ENCODE data around the gene CTIF. TPM values are rescaled to one million over a fixed set of nuclear protein-coding genes. Genes with fewer than 3 reads are reported as not detected.

The CTIF gene
- total and polyA plus RNA-seq, 4 donors, result 12.2 to 45.7 (median 32.6) TPM

GRCh38 chr18:48658721-48659120 lies 119.9 kb downstream of the CTIF start:
- ATAC-seq (ENCODE audit: insufficient read depth, low FRiP score) (no peak), DNase-seq (no peak)
- WGBS, 2 donors, result 74 to 87% methylated on average over 5 of the region's 5 CpGs
- H3K27me3 ChIP-seq (ENCODE audit: control insufficient read depth in 3 of 3, insufficient read depth in 3 of 3, low read length in 2 of 3), result no peaks in the 10 kb centered on the region
- H3K36me3 ChIP-seq (ENCODE audit: control insufficient read depth in 4 of 4, insufficient read depth in 4 of 4, low read length in 4 of 4), result no peaks in the 10 kb centered on the region
- H3K4me3 ChIP-seq, result no peak overlapping the region
- TF ChIP-seq CTCF (IDR thresholded peaks at IDR 0.05; ENCODE audit: control extremely low read depth, extremely low read depth), result no peak
- no peak overlapping the region for H3K27ac ChIP-seq (ENCODE audit: low read depth in 1 of 2, low read length in 1 of 2)
- peaks cover 0 to 30% (median 26%) of the 10 kb centered on the region in 5 donors for H3K4me1 ChIP-seq (ENCODE audit: control insufficient read depth in 5 of 5, insufficient read depth in 5 of 5, low read length in 5 of 5)
- no peak overlapping the region for H3K9ac ChIP-seq (ENCODE audit: insufficient read depth in 1 of 2, low read length in 2 of 2)
- H3K9me3 ChIP-seq (ENCODE audit: control insufficient read depth in 4 of 4, insufficient read depth in 3 of 4, low read length in 3 of 4), result no peaks in the 10 kb centered on the region

GRCh38 chr18:48659188-48660009 lies 120.6 kb downstream of the CTIF start:
- Histone ChIP-seq H3K27ac (ENCODE audit: low read depth in 1 of 2, low read length in 1 of 2) (no peak overlapping the region), H3K4me3 (no peak overlapping the region), H3K9ac (ENCODE audit: insufficient read depth in 1 of 2, low read length in 2 of 2) (no peak overlapping the region), H3K27me3 (ENCODE audit: control insufficient read depth in 3 of 3, insufficient read depth in 3 of 3, low read length in 2 of 3) (no peaks in the 10 kb centered on the region), H3K9me3 (ENCODE audit: control insufficient read depth in 4 of 4, insufficient read depth in 3 of 4, low read length in 3 of 4) (no peaks in the 10 kb centered on the region), H3K36me3 (ENCODE audit: control insufficient read depth in 4 of 4, insufficient read depth in 4 of 4, low read length in 4 of 4) (no peaks in the 10 kb centered on the region), H3K4me1 (ENCODE audit: control insufficient read depth in 5 of 5, insufficient read depth in 5 of 5, low read length in 5 of 5) (peaks cover 0 to 31% (median 30%) of the 10 kb centered on the region in 5 donors)
- no peak for TF ChIP-seq CTCF (IDR thresholded peaks at IDR 0.05; ENCODE audit: control extremely low read depth, extremely low read depth)
- ATAC-seq (ENCODE audit: insufficient read depth, low FRiP score), result no peak
- no peak for DNase-seq
- 96 to 97% methylated on average over 19 of the region's 19 CpGs for WGBS, 2 donors

- H3K4me3 ChIP-seq, result no peak overlapping the region
- no peak for ATAC-seq (ENCODE audit: insufficient read depth, low FRiP score)
- 73 to 83% methylated on average over 7 of the region's 7 CpGs for WGBS, 2 donors
Measured at GRCh38 chr18:48660346-48661228, 121.8 kb downstream of the CTIF start.

More at GRCh38 chr18:48660346-48661228, 121.8 kb downstream of the CTIF start:
- no peak for TF ChIP-seq CTCF (IDR thresholded peaks at IDR 0.05; ENCODE audit: control extremely low read depth, extremely low read depth)
- H3K9me3 ChIP-seq (ENCODE audit: control insufficient read depth in 4 of 4, insufficient read depth in 3 of 4, low read length in 3 of 4), result no peaks in the 10 kb centered on the region
- H3K36me3 ChIP-seq (ENCODE audit: control insufficient read depth in 4 of 4, insufficient read depth in 4 of 4, low read length in 4 of 4), result peaks cover 0 to 5% (median 1%) of the 10 kb centered on the region in 4 donors
- no peak for DNase-seq
- peak overlapping the region; percentile 25 to 44 for H3K9ac ChIP-seq (ENCODE audit: insufficient read depth in 1 of 2, low read length in 2 of 2)
- H3K27ac ChIP-seq (ENCODE audit: low read depth in 1 of 2, low read length in 1 of 2), result no peak overlapping the region
- H3K4me1 ChIP-seq (ENCODE audit: control insufficient read depth in 5 of 5, insufficient read depth in 5 of 5, low read length in 5 of 5), result peaks cover 0 to 33% (median 30%) of the 10 kb centered on the region in 5 donors
- H3K27me3 ChIP-seq (ENCODE audit: control insufficient read depth in 3 of 3, insufficient read depth in 3 of 3, low read length in 2 of 3), result no peaks in the 10 kb centered on the region
